GM23338 (cell line): ENCODE data around the gene ADGRD2. TPM values are rescaled to one million over a fixed set of nuclear protein-coding genes. Genes with fewer than 3 reads are reported as not detected.

Experiments used
- ATAC-seq: fragments of 200-7000 bp; cut with Tn5 transposase; 3 replicates; pipeline ENCODE4 v1.9.1; 2020
- DNase-seq: peaks from one replicate; pipeline ENCODE4 v3.0.0-alpha.2; 2015; ENCODE audit warnings: low spot score
- H2AFZ ChIP-seq: fragments of 200-600 bp; sonication (generic); 2 replicates; pipeline ENCODE4 v1.8.0; 2016; ENCODE audit warnings: antibody characterized with exemption, mild to moderate bottlenecking, moderate library complexity
- H3F3A ChIP-seq: fragments of 200-600 bp; sonication (generic); replicated peaks from 2 replicates; pipeline ENCODE4 v1.8.0; 2017; ENCODE audit warnings: antibody characterized with exemption, mixed run types, low read depth
- H3K27ac ChIP-seq: fragments of 200-600 bp; sonication (generic); 2 replicates; pipeline ENCODE4 v1.6.1; 2016; ENCODE audit warnings: low read depth
- H3K27me3 ChIP-seq: fragments of 200-600 bp; sonication (generic); 2 replicates; pipeline ENCODE4 v1.8.0; 2016; ENCODE audit warnings: mild to moderate bottlenecking, mixed run types, moderate library complexity; ENCODE audit not compliant: insufficient read depth
- H3K36me3 ChIP-seq: fragments of 200-600 bp; sonication (generic); 2 replicates; pipeline ENCODE4 v1.8.0; 2016; ENCODE audit warnings: mild to moderate bottlenecking; ENCODE audit not compliant: insufficient read depth
- H3K4me1 ChIP-seq: fragments of 200-600 bp; sonication (generic); 2 replicates; pipeline ENCODE4 v1.8.0; 2016; ENCODE audit warnings: mild to moderate bottlenecking, moderate library complexity; ENCODE audit not compliant: insufficient read depth
- H3K4me2 ChIP-seq: fragments of 200-600 bp; sonication (generic); 2 replicates; pipeline ENCODE4 v1.7.1; 2017; ENCODE audit warnings: mixed run types
- H3K4me3 ChIP-seq: fragments of 200-600 bp; sonication (generic); 2 replicates; pipeline ENCODE4 v1.6.1; 2016; ENCODE audit warnings: mixed run types
- H3K79me2 ChIP-seq: fragments of 200-600 bp; sonication (generic); replicated peaks from 2 replicates; pipeline ENCODE4 v1.8.0; 2017; ENCODE audit warnings: mild to moderate bottlenecking; ENCODE audit not compliant: insufficient read depth
- H3K9me2 ChIP-seq: fragments of 200-600 bp; sonication (generic); 2 replicates; pipeline ENCODE4 v1.8.0; 2017; ENCODE audit not compliant: insufficient read depth
- H4K20me1 ChIP-seq: fragments of 200-600 bp; sonication (generic); replicated peaks from 2 replicates; pipeline ENCODE4 v1.8.0; 2017; ENCODE audit warnings: mild to moderate bottlenecking; ENCODE audit not compliant: insufficient read depth
- H3K27ac Mint-ChIP-seq: 2 replicates; pipeline ENCODE4 v1.8.0; 2020; ENCODE audit warnings: inconsistent platforms, mild to moderate bottlenecking, moderate library complexity, mixed read lengths
- H3K27me3 Mint-ChIP-seq: 3 replicates; pipeline ENCODE4 v1.8.0; 2022; ENCODE audit warnings: low read depth, mild to moderate bottlenecking, moderate library complexity, mixed read lengths, inconsistent platforms; ENCODE audit not compliant: insufficient read depth, poor library complexity
- H3K36me3 Mint-ChIP-seq: 3 replicates; pipeline ENCODE4 v1.8.0; 2021; ENCODE audit warnings: low read depth, mild to moderate bottlenecking, inconsistent platforms, moderate library complexity, mixed read lengths
- H3K4me1 Mint-ChIP-seq: 3 replicates; pipeline ENCODE4 v1.8.0; 2020; ENCODE audit warnings: mild to moderate bottlenecking, inconsistent platforms, mixed read lengths
- H3K4me3 Mint-ChIP-seq: 3 replicates; pipeline ENCODE4 v1.8.0; 2021; ENCODE audit warnings: moderate library complexity, mild to moderate bottlenecking, inconsistent platforms, mixed read lengths
- H3K9me3 Mint-ChIP-seq: 3 replicates; pipeline ENCODE4 v1.8.0; 2020; ENCODE audit warnings: moderate library complexity, mild to moderate bottlenecking, inconsistent platforms, mixed read lengths
- CREB1 ChIP-seq: fragments of 250-450 bp; sonication (Bioruptor Pico); IDR thresholded peaks from 2 replicates; pipeline ENCODE4 v1.5.0; 2020; ENCODE audit warnings: low read depth, mild to moderate bottlenecking, moderate library complexity
- EZH2 ChIP-seq: fragments of 200-600 bp; sonication (generic); IDR thresholded peaks from one replicate; pipeline ENCODE4 v1.8.0; 2017; ENCODE audit warnings: antibody characterized with exemption, mild to moderate bottlenecking, low read depth; ENCODE audit not compliant: unreplicated experiment
- EZH2phosphoT487 ChIP-seq: fragments of 200-600 bp; sonication (generic); IDR thresholded peaks from one replicate; pipeline ENCODE4 v1.8.1; 2018; ENCODE audit warnings: antibody characterized with exemption; ENCODE audit not compliant: unreplicated experiment
- JUNB ChIP-seq: IDR thresholded peaks from one replicate; pipeline ENCODE4 v1.6.1; 2016; ENCODE audit warnings: antibody characterized with exemption; ENCODE audit not compliant: unreplicated experiment
- NANOG ChIP-seq: IDR thresholded peaks from 2 replicates; pipeline ENCODE4 v1.6.1; 2016; ENCODE audit warnings: antibody characterized with exemption, borderline replicate concordance
- POLR2AphosphoS5 ChIP-seq: IDR thresholded peaks from 2 replicates; pipeline ENCODE4 v1.6.1; 2016; ENCODE audit warnings: antibody characterized with exemption, low read depth
- STAT1 ChIP-seq: IDR thresholded peaks from one replicate; pipeline ENCODE4 v1.6.1; 2016; ENCODE audit warnings: antibody characterized with exemption; ENCODE audit not compliant: unreplicated experiment
- ZNF114 ChIP-seq: fragments of 250-450 bp; sonication (Bioruptor Pico); IDR thresholded peaks from 2 replicates; pipeline ENCODE4 v1.5.0; 2020; ENCODE audit warnings: mild to moderate bottlenecking, moderate library complexity
- ZNF331 ChIP-seq: fragments of 250-450 bp; sonication (Bioruptor Pico); IDR thresholded peaks from 2 replicates; pipeline ENCODE4 v1.5.0; 2020; ENCODE audit warnings: low read depth, mild to moderate bottlenecking, moderate library complexity
- polyA plus RNA-seq: library from polyadenylated mRNA; unstranded; fragments of >200 nt; fragmentation: Nextera tagmentation; extraction: Ambion mirVana; gene quantifications from 2 replicates; pipeline ENCODE4 v1.2.1, GENCODE V29; 2016
- total RNA-seq: library from RNA; depleted of rRNA; stranded (reverse); fragments of >200 nt; shearing (Covaris generic); gene quantifications from 2 replicates; pipeline ENCODE4 v1.2.3, GENCODE V29; 2014
- TF ChIP-seq, protein P1 (sequence below): IDR thresholded peaks from one replicate; pipeline ENCODE4 v1.6.1; 2018; ENCODE audit warnings: antibody characterized with exemption; ENCODE audit not compliant: unreplicated experiment
- TF ChIP-seq, protein P2 (sequence below), 2 experiments: fragments of 200-600 bp in 1 of 2; sonication (generic) in 1 of 2; conservative IDR thresholded peaks; 2 replicates each; pipeline versions ENCODE4 v1.5.1 to v1.6.1; 2016 to 2017; ENCODE audit warnings: antibody characterized with exemption in 2 of 2, low read depth in 2 of 2, mild to moderate bottlenecking in 2 of 2, moderate library complexity in 1 of 2
- TF ChIP-seq, protein P3 (sequence below): IDR thresholded peaks from 2 replicates; pipeline ENCODE4 v1.6.1; 2016; ENCODE audit warnings: antibody characterized with exemption
- TF ChIP-seq, protein P4 (sequence below): fragments of 250-450 bp; sonication (Bioruptor Pico); IDR thresholded peaks from 2 replicates; pipeline ENCODE4 v1.5.0; 2020; ENCODE audit warnings: mild to moderate bottlenecking, moderate library complexity

The ADGRD2 gene
- total and polyA plus RNA-seq, 2 experiments from 2014 or later, result 0.45 to 0.78 TPM

DNA sequence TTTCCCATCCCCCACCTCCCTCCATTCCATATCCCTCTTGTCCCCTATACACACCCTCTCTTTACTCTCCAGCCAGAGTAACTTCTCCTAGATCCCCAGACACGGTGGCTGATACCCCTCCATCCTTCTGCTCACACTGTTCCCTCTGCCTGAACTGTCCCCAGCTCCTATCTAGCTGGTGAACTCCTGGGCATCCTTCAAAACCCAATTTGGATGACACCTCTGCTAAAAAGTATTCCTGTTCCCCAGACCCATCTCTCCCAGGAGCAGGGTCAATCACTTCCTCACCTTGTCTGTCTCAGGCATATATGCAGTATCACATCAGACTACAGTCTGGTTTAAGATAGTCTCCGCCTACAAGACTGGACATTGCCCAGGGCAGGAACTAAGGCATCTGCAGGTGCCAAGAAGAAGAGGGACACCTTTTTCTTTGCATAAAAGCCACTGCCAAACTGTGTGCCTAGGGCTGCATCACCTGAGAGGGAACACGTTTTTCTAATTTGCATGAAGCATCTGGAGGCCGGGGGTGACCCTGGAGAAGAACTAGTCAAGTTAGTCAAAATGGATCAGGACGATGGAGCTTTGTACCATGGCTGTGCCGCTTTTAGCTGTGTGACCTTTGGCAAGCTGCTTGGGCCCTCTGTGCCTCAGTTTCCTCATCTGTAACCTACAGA lies 29.8 kb downstream of the ADGRD2 start:
- Histone ChIP-seq H3K79me2 (no peaks in the 10 kb centered on the region), H4K20me1 (no peaks in the 10 kb centered on the region), H3K4me3 (no peak overlapping the region), H3F3A (0 out of 2 replicates have a peak, but pooled peaks cover 2% of the 10 kb centered on the region), H3K36me3 (no peaks in the 10 kb centered on the region), H3K27ac (no peak overlapping the region), H2AFZ (0 out of 2 replicates have a peak overlapping the region, but pooled peaks have one; percentile 64), H3K9me2 (no peaks in the 10 kb centered on the region), H3K4me2 (no peak overlapping the region), H3K4me1 (peaks cover 20% of the 10 kb centered on the region), H3K27me3 (peaks cover 49% of the 10 kb centered on the region)
- no peak for DNase-seq
- H3K9me3 Mint-ChIP-seq, result no peaks in the 10 kb centered on the region
- H3K27ac Mint-ChIP-seq, result no peak overlapping the region
- H3K4me1 Mint-ChIP-seq, result peaks cover 22% of the 10 kb centered on the region
- TF ChIP-seq ZNF114 (CRISPR knock-in tag), result no peak
- TF ChIP-seq, protein P1, sequence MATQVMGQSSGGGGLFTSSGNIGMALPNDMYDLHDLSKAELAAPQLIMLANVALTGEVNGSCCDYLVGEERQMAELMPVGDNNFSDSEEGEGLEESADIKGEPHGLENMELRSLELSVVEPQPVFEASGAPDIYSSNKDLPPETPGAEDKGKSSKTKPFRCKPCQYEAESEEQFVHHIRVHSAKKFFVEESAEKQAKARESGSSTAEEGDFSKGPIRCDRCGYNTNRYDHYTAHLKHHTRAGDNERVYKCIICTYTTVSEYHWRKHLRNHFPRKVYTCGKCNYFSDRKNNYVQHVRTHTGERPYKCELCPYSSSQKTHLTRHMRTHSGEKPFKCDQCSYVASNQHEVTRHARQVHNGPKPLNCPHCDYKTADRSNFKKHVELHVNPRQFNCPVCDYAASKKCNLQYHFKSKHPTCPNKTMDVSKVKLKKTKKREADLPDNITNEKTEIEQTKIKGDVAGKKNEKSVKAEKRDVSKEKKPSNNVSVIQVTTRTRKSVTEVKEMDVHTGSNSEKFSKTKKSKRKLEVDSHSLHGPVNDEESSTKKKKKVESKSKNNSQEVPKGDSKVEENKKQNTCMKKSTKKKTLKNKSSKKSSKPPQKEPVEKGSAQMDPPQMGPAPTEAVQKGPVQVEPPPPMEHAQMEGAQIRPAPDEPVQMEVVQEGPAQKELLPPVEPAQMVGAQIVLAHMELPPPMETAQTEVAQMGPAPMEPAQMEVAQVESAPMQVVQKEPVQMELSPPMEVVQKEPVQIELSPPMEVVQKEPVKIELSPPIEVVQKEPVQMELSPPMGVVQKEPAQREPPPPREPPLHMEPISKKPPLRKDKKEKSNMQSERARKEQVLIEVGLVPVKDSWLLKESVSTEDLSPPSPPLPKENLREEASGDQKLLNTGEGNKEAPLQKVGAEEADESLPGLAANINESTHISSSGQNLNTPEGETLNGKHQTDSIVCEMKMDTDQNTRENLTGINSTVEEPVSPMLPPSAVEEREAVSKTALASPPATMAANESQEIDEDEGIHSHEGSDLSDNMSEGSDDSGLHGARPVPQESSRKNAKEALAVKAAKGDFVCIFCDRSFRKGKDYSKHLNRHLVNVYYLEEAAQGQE, result no peak
- TF ChIP-seq EZH2phosphoT487, result no peak
- no peak for TF ChIP-seq CREB1
- no peak for TF ChIP-seq POLR2AphosphoS5
- TF ChIP-seq, protein P2, sequence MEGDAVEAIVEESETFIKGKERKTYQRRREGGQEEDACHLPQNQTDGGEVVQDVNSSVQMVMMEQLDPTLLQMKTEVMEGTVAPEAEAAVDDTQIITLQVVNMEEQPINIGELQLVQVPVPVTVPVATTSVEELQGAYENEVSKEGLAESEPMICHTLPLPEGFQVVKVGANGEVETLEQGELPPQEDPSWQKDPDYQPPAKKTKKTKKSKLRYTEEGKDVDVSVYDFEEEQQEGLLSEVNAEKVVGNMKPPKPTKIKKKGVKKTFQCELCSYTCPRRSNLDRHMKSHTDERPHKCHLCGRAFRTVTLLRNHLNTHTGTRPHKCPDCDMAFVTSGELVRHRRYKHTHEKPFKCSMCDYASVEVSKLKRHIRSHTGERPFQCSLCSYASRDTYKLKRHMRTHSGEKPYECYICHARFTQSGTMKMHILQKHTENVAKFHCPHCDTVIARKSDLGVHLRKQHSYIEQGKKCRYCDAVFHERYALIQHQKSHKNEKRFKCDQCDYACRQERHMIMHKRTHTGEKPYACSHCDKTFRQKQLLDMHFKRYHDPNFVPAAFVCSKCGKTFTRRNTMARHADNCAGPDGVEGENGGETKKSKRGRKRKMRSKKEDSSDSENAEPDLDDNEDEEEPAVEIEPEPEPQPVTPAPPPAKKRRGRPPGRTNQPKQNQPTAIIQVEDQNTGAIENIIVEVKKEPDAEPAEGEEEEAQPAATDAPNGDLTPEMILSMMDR (conservative IDR thresholded peaks at IDR 0.05; ENCODE audit: low read depth in 2 of 2), result no peak
- no peak for TF ChIP-seq NANOG
- no peak for TF ChIP-seq ZNF331 (CRISPR knock-in tag)
- TF ChIP-seq JUNB, result no peak
- TF ChIP-seq, protein P3, sequence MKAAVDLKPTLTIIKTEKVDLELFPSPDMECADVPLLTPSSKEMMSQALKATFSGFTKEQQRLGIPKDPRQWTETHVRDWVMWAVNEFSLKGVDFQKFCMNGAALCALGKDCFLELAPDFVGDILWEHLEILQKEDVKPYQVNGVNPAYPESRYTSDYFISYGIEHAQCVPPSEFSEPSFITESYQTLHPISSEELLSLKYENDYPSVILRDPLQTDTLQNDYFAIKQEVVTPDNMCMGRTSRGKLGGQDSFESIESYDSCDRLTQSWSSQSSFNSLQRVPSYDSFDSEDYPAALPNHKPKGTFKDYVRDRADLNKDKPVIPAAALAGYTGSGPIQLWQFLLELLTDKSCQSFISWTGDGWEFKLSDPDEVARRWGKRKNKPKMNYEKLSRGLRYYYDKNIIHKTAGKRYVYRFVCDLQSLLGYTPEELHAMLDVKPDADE, result no peak
- no peak for TF ChIP-seq EZH2
- TF ChIP-seq STAT1, result no peak
- TF ChIP-seq, protein P4, sequence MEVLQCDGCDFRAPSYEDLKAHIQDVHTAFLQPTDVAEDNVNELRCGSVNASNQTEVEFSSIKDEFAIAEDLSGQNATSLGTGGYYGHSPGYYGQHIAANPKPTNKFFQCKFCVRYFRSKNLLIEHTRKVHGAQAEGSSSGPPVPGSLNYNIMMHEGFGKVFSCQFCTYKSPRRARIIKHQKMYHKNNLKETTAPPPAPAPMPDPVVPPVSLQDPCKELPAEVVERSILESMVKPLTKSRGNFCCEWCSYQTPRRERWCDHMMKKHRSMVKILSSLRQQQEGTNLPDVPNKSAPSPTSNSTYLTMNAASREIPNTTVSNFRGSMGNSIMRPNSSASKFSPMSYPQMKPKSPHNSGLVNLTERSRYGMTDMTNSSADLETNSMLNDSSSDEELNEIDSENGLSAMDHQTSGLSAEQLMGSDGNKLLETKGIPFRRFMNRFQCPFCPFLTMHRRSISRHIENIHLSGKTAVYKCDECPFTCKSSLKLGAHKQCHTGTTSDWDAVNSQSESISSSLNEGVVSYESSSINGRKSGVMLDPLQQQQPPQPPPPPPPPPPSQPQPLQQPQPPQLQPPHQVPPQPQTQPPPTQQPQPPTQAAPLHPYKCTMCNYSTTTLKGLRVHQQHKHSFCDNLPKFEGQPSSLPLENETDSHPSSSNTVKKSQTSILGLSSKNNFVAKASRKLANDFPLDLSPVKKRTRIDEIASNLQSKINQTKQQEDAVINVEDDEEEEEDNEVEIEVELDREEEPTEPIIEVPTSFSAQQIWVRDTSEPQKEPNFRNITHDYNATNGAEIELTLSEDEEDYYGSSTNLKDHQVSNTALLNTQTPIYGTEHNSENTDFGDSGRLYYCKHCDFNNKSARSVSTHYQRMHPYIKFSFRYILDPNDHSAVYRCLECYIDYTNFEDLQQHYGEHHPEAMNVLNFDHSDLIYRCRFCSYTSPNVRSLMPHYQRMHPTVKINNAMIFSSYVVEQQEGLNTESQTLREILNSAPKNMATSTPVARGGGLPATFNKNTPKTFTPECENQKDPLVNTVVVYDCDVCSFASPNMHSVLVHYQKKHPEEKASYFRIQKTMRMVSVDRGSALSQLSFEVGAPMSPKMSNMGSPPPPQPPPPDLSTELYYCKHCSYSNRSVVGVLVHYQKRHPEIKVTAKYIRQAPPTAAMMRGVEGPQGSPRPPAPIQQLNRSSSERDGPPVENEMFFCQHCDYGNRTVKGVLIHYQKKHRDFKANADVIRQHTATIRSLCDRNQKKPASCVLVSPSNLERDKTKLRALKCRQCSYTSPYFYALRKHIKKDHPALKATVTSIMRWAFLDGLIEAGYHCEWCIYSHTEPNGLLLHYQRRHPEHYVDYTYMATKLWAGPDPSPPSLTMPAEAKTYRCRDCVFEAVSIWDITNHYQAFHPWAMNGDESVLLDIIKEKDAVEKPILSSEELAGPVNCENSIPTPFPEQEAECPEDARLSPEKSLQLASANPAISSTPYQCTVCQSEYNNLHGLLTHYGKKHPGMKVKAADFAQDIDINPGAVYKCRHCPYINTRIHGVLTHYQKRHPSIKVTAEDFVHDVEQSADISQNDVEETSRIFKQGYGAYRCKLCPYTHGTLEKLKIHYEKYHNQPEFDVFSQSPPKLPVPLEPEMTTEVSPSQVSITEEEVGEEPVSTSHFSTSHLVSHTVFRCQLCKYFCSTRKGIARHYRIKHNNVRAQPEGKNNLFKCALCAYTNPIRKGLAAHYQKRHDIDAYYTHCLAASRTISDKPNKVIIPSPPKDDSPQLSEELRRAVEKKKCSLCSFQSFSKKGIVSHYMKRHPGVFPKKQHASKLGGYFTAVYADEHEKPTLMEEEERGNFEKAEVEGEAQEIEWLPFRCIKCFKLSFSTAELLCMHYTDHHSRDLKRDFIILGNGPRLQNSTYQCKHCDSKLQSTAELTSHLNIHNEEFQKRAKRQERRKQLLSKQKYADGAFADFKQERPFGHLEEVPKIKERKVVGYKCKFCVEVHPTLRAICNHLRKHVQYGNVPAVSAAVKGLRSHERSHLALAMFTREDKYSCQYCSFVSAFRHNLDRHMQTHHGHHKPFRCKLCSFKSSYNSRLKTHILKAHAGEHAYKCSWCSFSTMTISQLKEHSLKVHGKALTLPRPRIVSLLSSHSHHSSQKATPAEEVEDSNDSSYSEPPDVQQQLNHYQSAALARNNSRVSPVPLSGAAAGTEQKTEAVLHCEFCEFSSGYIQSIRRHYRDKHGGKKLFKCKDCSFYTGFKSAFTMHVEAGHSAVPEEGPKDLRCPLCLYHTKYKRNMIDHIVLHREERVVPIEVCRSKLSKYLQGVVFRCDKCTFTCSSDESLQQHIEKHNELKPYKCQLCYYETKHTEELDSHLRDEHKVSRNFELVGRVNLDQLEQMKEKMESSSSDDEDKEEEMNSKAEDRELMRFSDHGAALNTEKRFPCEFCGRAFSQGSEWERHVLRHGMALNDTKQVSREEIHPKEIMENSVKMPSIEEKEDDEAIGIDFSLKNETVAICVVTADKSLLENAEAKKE (CRISPR knock-in tag), result no peak
- H3K36me3 Mint-ChIP-seq, result no peaks in the 10 kb centered on the region; the same call in 2 of the 3 replicates
- H3K27me3 Mint-ChIP-seq, result peaks cover 37% of the 10 kb centered on the region
- no peak for ATAC-seq
- no peak overlapping the region for H3K4me3 Mint-ChIP-seq
